ENCODE measurements around the gene CLCN7. TPM values are rescaled to one million over a fixed set of nuclear protein-coding genes. Genes with fewer than 3 reads are reported as not detected.
"Not testable (repeated sequence)": the region's sequence is repeated elsewhere in the genome, so short reads cannot be mapped to it uniquely, and the experiment has no call there.

CLCN7 gene
- total RNA-seq, 2 experiments from 2014 or later = 31.1 to 62.4 TPM

DNA sequence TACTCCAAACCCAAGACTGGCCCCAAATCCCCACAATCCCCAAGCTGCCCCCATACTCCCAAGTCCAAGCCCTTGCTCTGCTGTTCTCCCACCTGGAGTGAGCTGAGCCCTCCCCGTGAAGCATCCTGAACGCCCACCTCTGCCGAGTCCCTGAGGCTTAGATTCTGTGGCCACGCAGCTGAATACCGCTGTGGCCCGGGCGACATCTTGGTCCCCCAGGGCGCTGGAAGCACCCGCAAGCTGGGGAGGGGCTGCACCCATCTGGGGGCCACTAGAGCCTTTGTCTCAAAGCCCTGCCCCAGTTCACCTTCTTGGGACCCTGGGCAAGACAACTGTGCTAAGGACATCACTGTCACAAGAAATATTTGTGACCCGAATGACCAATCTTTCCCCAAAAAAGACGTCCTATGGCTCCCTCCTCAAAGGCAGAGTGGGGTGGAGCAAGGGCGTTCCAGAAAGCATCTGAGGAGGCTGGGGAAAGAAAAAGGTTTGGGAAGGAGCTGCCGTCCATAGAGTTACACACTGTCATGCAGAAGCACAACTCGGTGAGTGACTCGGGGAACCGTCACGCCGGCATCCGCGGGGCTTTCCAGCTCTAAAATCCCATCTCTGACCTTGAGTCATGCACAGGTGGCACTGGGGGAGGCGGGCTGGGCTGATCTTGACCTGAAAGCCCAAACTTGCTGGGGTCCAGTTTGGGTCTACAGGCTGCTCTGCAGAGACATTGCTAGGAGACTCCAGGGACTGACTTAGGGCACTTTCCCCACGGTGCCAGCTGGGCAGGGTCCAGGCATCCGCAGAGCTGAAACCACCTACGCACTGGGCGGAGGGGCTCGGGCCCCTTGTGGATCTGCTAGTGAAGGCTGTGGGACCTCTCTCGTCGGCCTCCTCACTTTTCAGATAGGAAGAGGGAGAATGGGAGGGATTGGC, 7.3 kb upstream of the CLCN7 start:
- Histone ChIP-seq H4K20me1 (ENCODE audit: insufficient read depth, low read length) (no peaks in the 10 kb centered on the region), H3K4me2 (ENCODE audit: low read length) (no peak overlapping the region), H3K79me2 (ENCODE audit: insufficient read depth, low read depth, low read length) (no peaks in the 10 kb centered on the region), H3K4me3 (ENCODE audit: low read depth, low read length, poor library complexity, severe bottlenecking) (no peak overlapping the region), H3K36me3 (ENCODE audit: insufficient read depth, low read length) (no peaks in the 10 kb centered on the region), H3K27ac (ENCODE audit: low read depth, low read length, poor library complexity, severe bottlenecking) (no peak overlapping the region), H3K4me1 (ENCODE audit: insufficient read depth, low read length, poor library complexity, severe bottlenecking) (no peaks in the 10 kb centered on the region), H3K9me2 (ENCODE audit: insufficient read depth, low read length) (no peaks in the 10 kb centered on the region), H2AFZ (ENCODE audit: low read length) (no peak overlapping the region), H3K9me3 (ENCODE audit: low read length) (no peaks in the 10 kb centered on the region)
- TF ChIP-seq EZH2phosphoT487 (IDR thresholded peaks at IDR 0.05; ENCODE audit: borderline replicate concordance, low read depth, low read length) = no peak
- TF ChIP-seq, protein P1, sequence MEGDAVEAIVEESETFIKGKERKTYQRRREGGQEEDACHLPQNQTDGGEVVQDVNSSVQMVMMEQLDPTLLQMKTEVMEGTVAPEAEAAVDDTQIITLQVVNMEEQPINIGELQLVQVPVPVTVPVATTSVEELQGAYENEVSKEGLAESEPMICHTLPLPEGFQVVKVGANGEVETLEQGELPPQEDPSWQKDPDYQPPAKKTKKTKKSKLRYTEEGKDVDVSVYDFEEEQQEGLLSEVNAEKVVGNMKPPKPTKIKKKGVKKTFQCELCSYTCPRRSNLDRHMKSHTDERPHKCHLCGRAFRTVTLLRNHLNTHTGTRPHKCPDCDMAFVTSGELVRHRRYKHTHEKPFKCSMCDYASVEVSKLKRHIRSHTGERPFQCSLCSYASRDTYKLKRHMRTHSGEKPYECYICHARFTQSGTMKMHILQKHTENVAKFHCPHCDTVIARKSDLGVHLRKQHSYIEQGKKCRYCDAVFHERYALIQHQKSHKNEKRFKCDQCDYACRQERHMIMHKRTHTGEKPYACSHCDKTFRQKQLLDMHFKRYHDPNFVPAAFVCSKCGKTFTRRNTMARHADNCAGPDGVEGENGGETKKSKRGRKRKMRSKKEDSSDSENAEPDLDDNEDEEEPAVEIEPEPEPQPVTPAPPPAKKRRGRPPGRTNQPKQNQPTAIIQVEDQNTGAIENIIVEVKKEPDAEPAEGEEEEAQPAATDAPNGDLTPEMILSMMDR (conservative IDR thresholded peaks at IDR 0.05; ENCODE audit: low read length) = no peak
- CTCF ChIA-PET (ENCODE audit: unreplicated experiment) = no interaction called here
- POLR2A ChIA-PET = no interaction called here
- BruUV-seq (replicated peaks) = no TSS peak
- intact Hi-C loops (cut with micrococcal nuclease; ENCODE audit: unreplicated experiment) = no loop called here
- no peak for DNase-seq (ENCODE audit: low spot score)

DNA sequence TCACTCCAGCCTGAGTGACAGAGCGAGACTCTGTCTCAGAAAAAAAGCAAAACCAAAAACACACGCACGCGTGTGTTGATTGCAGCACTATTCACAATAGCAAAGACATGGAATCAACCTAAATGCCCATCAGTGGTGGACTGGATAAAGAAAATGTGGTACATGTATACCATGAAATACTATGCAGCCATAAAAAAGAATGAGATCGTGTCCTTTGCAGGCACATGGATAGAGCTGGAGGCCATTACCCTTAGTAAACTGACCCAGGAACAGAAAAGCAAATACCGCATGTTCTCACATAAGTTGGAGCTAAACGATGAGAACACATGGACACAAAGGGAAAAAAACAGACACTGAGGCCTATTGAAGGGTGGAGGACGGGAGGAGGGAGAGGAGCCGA, 4.1 kb upstream of the CLCN7 start:
- H3K27ac ChIP-seq (ENCODE audit: low read depth, low read length, poor library complexity, severe bottlenecking); H3K79me2 ChIP-seq (ENCODE audit: insufficient read depth, low read depth, low read length); BruUV-seq (replicated peaks); H3K4me3 ChIP-seq (ENCODE audit: low read depth, low read length, poor library complexity, severe bottlenecking); POLR2A ChIA-PET; H3K9me2 ChIP-seq (ENCODE audit: insufficient read depth, low read length); H2AFZ ChIP-seq (ENCODE audit: low read length); DNase-seq (ENCODE audit: low spot score); intact Hi-C loops (cut with micrococcal nuclease; ENCODE audit: unreplicated experiment); H3K9me3 ChIP-seq (ENCODE audit: low read length); H3K36me3 ChIP-seq (ENCODE audit: insufficient read depth, low read length); H3K4me2 ChIP-seq (ENCODE audit: low read length); H4K20me1 ChIP-seq (ENCODE audit: insufficient read depth, low read length); CTCF ChIA-PET (ENCODE audit: unreplicated experiment): not testable (repeated sequence)
- H3K4me1 ChIP-seq (ENCODE audit: insufficient read depth, low read length, poor library complexity, severe bottlenecking) = peaks cover 11% of the 10 kb centered on the region

DNA sequence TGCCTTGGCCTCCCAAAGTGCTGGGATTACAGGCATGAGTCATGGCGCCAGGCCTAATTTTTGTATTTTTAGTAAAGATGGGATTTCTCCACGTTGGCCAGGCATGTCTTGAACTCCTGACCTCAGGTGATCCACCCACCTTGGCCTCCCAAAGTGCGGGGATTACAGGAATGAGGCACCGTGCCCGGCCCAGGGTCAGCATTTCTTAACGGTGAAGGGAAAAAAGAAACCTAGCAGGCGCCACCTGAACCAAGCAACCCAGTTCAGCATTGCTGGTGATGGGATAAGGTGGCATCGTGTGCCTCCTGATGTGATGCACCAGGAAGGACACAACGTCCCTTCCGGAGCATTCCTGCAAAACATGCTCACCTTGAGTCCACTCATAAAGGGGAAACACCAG, 2.2 kb upstream of the CLCN7 start:
- BruUV-seq (replicated peaks) = no TSS peak
- H3K4me3 ChIP-seq (ENCODE audit: low read depth, low read length, poor library complexity, severe bottlenecking) = no peak overlapping the region
- CTCF ChIA-PET (ENCODE audit: unreplicated experiment) = no interaction called here
- H3K36me3 ChIP-seq (ENCODE audit: insufficient read depth, low read length) = no peaks in the 10 kb centered on the region
- no peaks in the 10 kb centered on the region for H4K20me1 ChIP-seq (ENCODE audit: insufficient read depth, low read length)
- peaks cover 10% of the 10 kb centered on the region; the same call in 1 of the 2 replicates for H3K79me2 ChIP-seq (ENCODE audit: insufficient read depth, low read depth, low read length)
- intact Hi-C loops (cut with micrococcal nuclease; ENCODE audit: unreplicated experiment) = no loop called here
- no peak overlapping the region for H2AFZ ChIP-seq (ENCODE audit: low read length)
- H3K4me1 ChIP-seq (ENCODE audit: insufficient read depth, low read length, poor library complexity, severe bottlenecking) = peaks cover 15% of the 10 kb centered on the region
- POLR2A ChIA-PET = no interaction called here
- TF ChIP-seq, protein P1 (conservative IDR thresholded peaks at IDR 0.05; ENCODE audit: low read length) = no peak
- TF ChIP-seq EZH2phosphoT487 (IDR thresholded peaks at IDR 0.05; ENCODE audit: borderline replicate concordance, low read depth, low read length) = no peak
- no peaks in the 10 kb centered on the region for H3K9me2 ChIP-seq (ENCODE audit: insufficient read depth, low read length)
- H3K9me3 ChIP-seq (ENCODE audit: low read length) = no peaks in the 10 kb centered on the region
- no peak overlapping the region for H3K4me2 ChIP-seq (ENCODE audit: low read length)
- no peak overlapping the region for H3K27ac ChIP-seq (ENCODE audit: low read depth, low read length, poor library complexity, severe bottlenecking)
- DNase-seq (ENCODE audit: low spot score) = no peak
